Neuronal stem cell (in vitro differentiated cells): ENCODE results near the gene CCDC149.

ENCODE experiments used
- DNase-seq: peaks from one replicate; pipeline ENCODE4 v3.0.0-alpha.2; 2013; ENCODE audit warnings: low spot score
- H2AFZ ChIP-seq: one replicate; pipeline ENCODE4 v1.6.1; 2013; ENCODE audit warnings: mild to moderate bottlenecking, low read length, inconsistent platforms
- H2AK5ac ChIP-seq: 2 replicates; pipeline ENCODE4 v1.6.1; 2013; ENCODE audit warnings: low read depth, mild to moderate bottlenecking, inconsistent platforms, low read length, moderate library complexity, mixed read lengths
- H2BK120ac ChIP-seq: 2 replicates; pipeline ENCODE4 v1.6.1; 2013; ENCODE audit warnings: low read depth, mild to moderate bottlenecking, inconsistent platforms, low read length, moderate library complexity, mixed read lengths
- H2BK12ac ChIP-seq: one replicate; pipeline ENCODE4 v1.6.1; 2013; ENCODE audit warnings: low read length, inconsistent platforms
- H2BK15ac ChIP-seq: 2 replicates; pipeline ENCODE4 v1.6.1; 2013; ENCODE audit warnings: mild to moderate bottlenecking, low read length, inconsistent platforms, mixed read lengths
- H2BK5ac ChIP-seq: one replicate; pipeline ENCODE4 v1.6.1; 2013; ENCODE audit warnings: inconsistent platforms, mild to moderate bottlenecking, low read length, moderate library complexity
- H3K14ac ChIP-seq: one replicate; pipeline ENCODE4 v1.6.1; 2013; ENCODE audit warnings: low read length, inconsistent platforms
- H3K18ac ChIP-seq: 2 replicates; pipeline ENCODE4 v1.6.1; 2013; ENCODE audit warnings: low read length, inconsistent platforms
- H3K23ac ChIP-seq: 2 replicates; pipeline ENCODE4 v1.6.1; 2013; ENCODE audit warnings: low read depth, mild to moderate bottlenecking, mixed read lengths, low read length, inconsistent platforms; ENCODE audit not compliant: poor library complexity
- H3K27ac ChIP-seq: replicated peaks from 3 replicates; pipeline ENCODE4 v1.5.1; 2013; ENCODE audit warnings: low read length, inconsistent platforms
- H3K27me3 ChIP-seq, 3 experiments: 2 replicates each; pipeline ENCODE4 v1.6.1; 2013; ENCODE audit warnings: low read length in 3 of 3, mild to moderate bottlenecking in 2 of 3, inconsistent platforms in 1 of 3, low read depth in 1 of 3, mixed read lengths in 1 of 3, moderate library complexity in 1 of 3; ENCODE audit not compliant: control insufficient read depth in 3 of 3, insufficient read depth in 3 of 3
- H3K36me3 ChIP-seq, 2 donors: replicated peaks in 1 of 2; 2 replicates each; pipeline ENCODE4 v1.6.1; 2013; ENCODE audit warnings: low read length in 2 of 2; ENCODE audit not compliant: control insufficient read depth in 2 of 2, insufficient read depth in 2 of 2
- H3K4ac ChIP-seq: 2 replicates; pipeline ENCODE4 v1.6.1; 2013; ENCODE audit warnings: inconsistent platforms, mild to moderate bottlenecking, low read length, moderate library complexity
- H3K4me1 ChIP-seq, 2 donors: 1 replicate in 1 of 2; 2 replicates in 1 of 2; pipeline ENCODE4 v1.6.1; 2013; ENCODE audit warnings: low read length in 2 of 2, low read depth in 1 of 2; ENCODE audit not compliant: control insufficient read depth in 2 of 2, insufficient read depth in 1 of 2
- H3K4me2 ChIP-seq: one replicate; pipeline ENCODE4 v1.6.1; 2013; ENCODE audit warnings: mild to moderate bottlenecking, low read length, inconsistent platforms; ENCODE audit not compliant: insufficient read depth, poor library complexity, severe bottlenecking
- H3K4me3 ChIP-seq, 2 donors: 2 replicates each; pipeline ENCODE4 v1.5.1; 2013; ENCODE audit warnings: low read length in 2 of 2, mild to moderate bottlenecking in 2 of 2, inconsistent platforms in 1 of 2, moderate library complexity in 1 of 2
- H3K79me1 ChIP-seq: one replicate; pipeline ENCODE4 v1.6.1; 2013; ENCODE audit warnings: low read depth, mild to moderate bottlenecking, inconsistent platforms, low read length, moderate library complexity
- H3K9ac ChIP-seq: one replicate; pipeline ENCODE4 v1.6.1; 2013; ENCODE audit warnings: mild to moderate bottlenecking, low read depth, low read length, inconsistent platforms; ENCODE audit not compliant: poor library complexity
- H3K9me3 ChIP-seq, 2 donors: replicated peaks in 1 of 2; 2 replicates each; pipeline versions ENCODE3 to v1.6.1; 2013; ENCODE audit warnings: low read length in 2 of 2, mild to moderate bottlenecking in 2 of 2, inconsistent platforms in 1 of 2, low read depth in 1 of 2, mixed read lengths in 1 of 2, moderate library complexity in 1 of 2; ENCODE audit not compliant: control insufficient read depth in 2 of 2, insufficient read depth in 1 of 2
- H4K8ac ChIP-seq: one replicate; pipeline ENCODE4 v1.6.1; 2013; ENCODE audit warnings: low read depth, mild to moderate bottlenecking, inconsistent platforms, low read length, moderate library complexity
- H4K91ac ChIP-seq: one replicate; pipeline ENCODE4 v1.6.1; 2013; ENCODE audit warnings: low read length, low read depth, mild to moderate bottlenecking, inconsistent platforms; ENCODE audit not compliant: poor library complexity
- WGBS, 2 donors: extraction: QIAGEN DNeasy Blood & Tissue Kit; methylation state at CpG; one replicate each; pipeline ENCODE4 v1.1.7; 2013; ENCODE audit warnings: missing lambda C conversion rate in 2 of 2, mixed read lengths in 1 of 2; ENCODE audit not compliant: insufficient read length in 2 of 2, insufficient replicate concordance in 1 of 2; ENCODE audit errors: extremely low coverage in 2 of 2; 5-methylcytosine and 5-hydroxymethylcytosine counted together

CCDC149 gene

GRCh38 chr4:24801136-24801855 lies 111.5 kb downstream of the CCDC149 start:
- WGBS, 2 donors: no CpG with 5 or more reads among the region's 10 CpGs
- DNase-seq: no peak
- H4K91ac ChIP-seq: no peak overlapping the region

DNA sequence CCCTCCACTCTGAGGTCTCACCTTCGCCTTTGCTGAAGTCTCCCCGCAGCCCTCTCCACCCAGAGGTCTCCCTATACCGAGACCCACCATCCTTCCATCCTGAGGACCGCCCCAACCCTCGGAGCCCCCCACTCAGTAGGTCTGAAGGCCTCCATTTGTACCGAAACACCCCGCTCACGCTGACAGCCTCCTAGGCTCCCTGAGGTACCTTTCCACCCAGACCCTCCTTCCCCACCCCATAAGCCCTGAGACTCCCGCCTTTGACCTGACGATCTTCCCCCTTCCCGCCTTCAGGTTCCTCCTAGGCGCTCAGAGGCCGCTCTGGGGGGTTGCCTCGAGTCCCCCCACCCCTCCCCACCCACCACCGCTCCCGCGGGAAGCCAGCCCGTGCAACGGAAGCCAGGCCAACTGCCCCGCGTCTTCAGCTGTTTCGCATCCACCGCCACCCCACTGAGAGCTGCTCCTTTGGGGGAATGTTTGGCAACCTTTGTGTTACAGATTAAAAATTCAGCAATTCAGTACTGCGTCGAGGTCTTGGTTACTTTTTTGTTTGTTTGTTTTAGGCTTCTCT lies 112.4 kb downstream of the CCDC149 start:
- peak overlapping the region; percentile 35 for H2AFZ ChIP-seq
- peak overlapping the region; percentile 49 for H3K23ac ChIP-seq
- no peak overlapping the region for H2BK15ac ChIP-seq
- no peak overlapping the region for H3K27ac ChIP-seq
- no peak overlapping the region for H4K8ac ChIP-seq
- peaks cover 8 to 34% (median 34%) of the 10 kb centered on the region in 3 experiments for H3K27me3 ChIP-seq
- H3K18ac ChIP-seq: peak overlapping the region; percentile 92
- no peaks in the 10 kb centered on the region for H3K36me3 ChIP-seq
- no peak overlapping the region for H2BK12ac ChIP-seq
- peaks cover 0 to 3% of the 10 kb centered on the region in 2 donors for H3K9me3 ChIP-seq
- no peak overlapping the region for H3K9ac ChIP-seq
- no peak overlapping the region for H4K91ac ChIP-seq
- no peak overlapping the region for H3K4ac ChIP-seq
- H3K79me1 ChIP-seq: no peaks in the 10 kb centered on the region
- H3K14ac ChIP-seq: peak overlapping the region; percentile 41
- DNase-seq: no peak
- H3K4me3 ChIP-seq: peak overlapping the region in 1 of 2 donors; percentile 68
- H3K4me1 ChIP-seq: peaks cover 3 to 16% of the 10 kb centered on the region in 2 donors
- no CpG with 5 or more reads among the region's 25 CpGs for WGBS, 2 donors
- no peak overlapping the region for H2BK5ac ChIP-seq
- no peak overlapping the region for H2AK5ac ChIP-seq
- H2BK120ac ChIP-seq: peak overlapping the region; percentile 44
- H3K4me2 ChIP-seq: peak overlapping the region; percentile 55

More at GRCh38 chr4:24801136-24801855, 111.5 kb downstream of the CCDC149 start:
- Histone ChIP-seq H2AK5ac (no peak overlapping the region), H3K18ac (no peak overlapping the region), H3K9me3 (peaks cover 0 to 3% of the 10 kb centered on the region in 2 donors), H2BK12ac (no peak overlapping the region), H3K27ac (no peak overlapping the region), H4K8ac (no peak overlapping the region), H3K4me1 (peaks cover 0 to 10% of the 10 kb centered on the region in 2 donors), H2AFZ (no peak overlapping the region), H3K14ac (no peak overlapping the region), H2BK15ac (no peak overlapping the region), H3K27me3 (peaks cover 8 to 34% (median 27%) of the 10 kb centered on the region in 3 experiments), H3K4me2 (no peak overlapping the region), H3K4me3 (no peak overlapping the region), H2BK120ac (no peak overlapping the region), H3K4ac (no peak overlapping the region), H3K36me3 (no peaks in the 10 kb centered on the region), H3K79me1 (no peaks in the 10 kb centered on the region), H2BK5ac (no peak overlapping the region), H3K23ac (no peak overlapping the region), H3K9ac (no peak overlapping the region)

DNA sequence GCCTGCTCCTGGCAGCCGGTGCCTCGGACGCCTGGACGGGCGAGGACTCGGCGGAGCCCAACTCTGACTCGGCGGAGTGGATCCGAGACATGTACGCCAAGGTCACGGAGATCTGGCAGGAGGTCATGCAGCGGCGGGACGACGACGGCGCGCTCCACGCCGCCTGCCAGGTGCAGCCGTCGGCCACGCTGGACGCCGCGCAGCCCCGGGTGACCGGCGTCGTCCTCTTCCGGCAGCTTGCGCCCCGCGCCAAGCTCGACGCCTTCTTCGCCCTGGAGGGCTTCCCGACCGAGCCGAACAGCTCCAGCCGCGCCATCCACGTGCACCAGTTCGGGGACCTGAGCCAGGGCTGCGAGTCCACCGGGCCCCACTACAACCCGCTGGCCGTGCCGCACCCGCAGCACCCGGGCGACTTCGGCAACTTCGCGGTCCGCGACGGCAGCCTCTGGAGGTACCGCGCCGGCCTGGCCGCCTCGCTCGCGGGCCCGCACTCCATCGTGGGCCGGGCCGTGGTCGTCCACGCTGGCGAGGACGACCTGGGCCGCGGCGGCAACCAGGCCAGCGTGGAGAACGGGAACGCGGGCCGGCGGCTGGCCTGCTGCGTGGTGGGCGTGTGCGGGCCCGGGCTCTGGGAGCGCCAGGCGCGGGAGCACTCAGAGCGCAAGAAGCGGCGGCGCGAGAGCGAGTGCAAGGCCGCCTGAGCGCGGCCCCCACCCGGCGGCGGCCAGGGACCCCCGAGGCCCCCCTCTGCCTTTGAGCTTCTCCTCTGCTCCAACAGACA lies 113.1 kb downstream of the CCDC149 start:
- DNase-seq: no peak
- no peak overlapping the region for H4K91ac ChIP-seq
- H2BK15ac ChIP-seq: peak overlapping the region; percentile 65
- H3K4me2 ChIP-seq: peak overlapping the region; percentile 55
- no CpG with 5 or more reads among the region's 103 CpGs for WGBS, 2 donors
- peaks cover 8 to 13% of the 10 kb centered on the region in 2 donors for H3K4me1 ChIP-seq
- H3K23ac ChIP-seq: peak overlapping the region; percentile 63
- H2BK120ac ChIP-seq: peak overlapping the region; percentile 44
- no peak overlapping the region for H2BK12ac ChIP-seq
- H3K9ac ChIP-seq: peak overlapping the region; percentile 85
- H3K27ac ChIP-seq: no peak overlapping the region
- peak overlapping the region; percentile 41 for H3K14ac ChIP-seq
- peak overlapping the region; percentile 92 for H3K18ac ChIP-seq
- no peak overlapping the region for H2BK5ac ChIP-seq
- H3K4me3 ChIP-seq: peak overlapping the region in 1 of 2 donors; percentile 68
- no peaks in the 10 kb centered on the region for H3K79me1 ChIP-seq
- peak overlapping the region; percentile 87 for H2AK5ac ChIP-seq
- H4K8ac ChIP-seq: peak overlapping the region; percentile 52
- H3K27me3 ChIP-seq: peaks cover 8 to 34% (median 34%) of the 10 kb centered on the region in 3 experiments
- H3K9me3 ChIP-seq: peaks cover 0 to 3% of the 10 kb centered on the region in 2 donors
- peak overlapping the region; percentile 40 for H2AFZ ChIP-seq
- no peaks in the 10 kb centered on the region for H3K36me3 ChIP-seq
- H3K4ac ChIP-seq: peak overlapping the region; percentile 97

GRCh38 chr4:24799196-24799543 lies 113.7 kb downstream of the CCDC149 start:
- H3K4me1 ChIP-seq: peaks cover 8 to 12% of the 10 kb centered on the region in 2 donors
- H2BK15ac ChIP-seq: peak overlapping the region; percentile 65
- H3K4me2 ChIP-seq: no peak overlapping the region
- H3K27me3 ChIP-seq: peaks cover 8 to 37% (median 34%) of the 10 kb centered on the region in 3 experiments
- H2AFZ ChIP-seq: no peak overlapping the region
- H3K27ac ChIP-seq: no peak overlapping the region
- DNase-seq: no peak
- H2BK12ac ChIP-seq: no peak overlapping the region
- no peaks in the 10 kb centered on the region for H3K36me3 ChIP-seq
- no peaks in the 10 kb centered on the region for H3K79me1 ChIP-seq
- H2BK120ac ChIP-seq: no peak overlapping the region
- no peak overlapping the region for H2BK5ac ChIP-seq
- H3K14ac ChIP-seq: peak overlapping the region; percentile 39
- no peak overlapping the region for H3K4me3 ChIP-seq
- peak overlapping the region; percentile 97 for H3K4ac ChIP-seq
- no CpG with 5 or more reads among the region's 13 CpGs for WGBS, 2 donors
- peaks cover 0 to 3% of the 10 kb centered on the region in 2 donors for H3K9me3 ChIP-seq
- peak overlapping the region; percentile 87 for H2AK5ac ChIP-seq
- H4K91ac ChIP-seq: no peak overlapping the region
- peak overlapping the region; percentile 63 for H3K23ac ChIP-seq
- H3K18ac ChIP-seq: peak overlapping the region; percentile 49
- no peak overlapping the region for H3K9ac ChIP-seq
- H4K8ac ChIP-seq: no peak overlapping the region
